ENCODE measurements around the gene CC2D2A. TPM values are rescaled to one million over a fixed set of nuclear protein-coding genes. Genes with fewer than 3 reads are reported as not detected.

The CC2D2A gene
- total RNA-seq, 1 experiment from 2014 or later = 29.7 TPM

GRCh38 chr4:15562114-15562513 lies 92.4 kb downstream of the CC2D2A start:
- Histone ChIP-seq H3K27me3 (replicated peaks; ENCODE audit: insufficient read depth, low read depth, low read length, poor library complexity) (no peaks in the 10 kb centered on the region), H3K9me3 (ENCODE audit: low read depth, low read length, poor library complexity, severe bottlenecking) (no peaks in the 10 kb centered on the region), H3K4me1 (ENCODE audit: insufficient read depth, low read length, poor library complexity, severe bottlenecking) (no peaks in the 10 kb centered on the region), H3K27ac (ENCODE audit: low read depth, low read length, poor library complexity, severe bottlenecking) (no peak overlapping the region), H3K36me3 (ENCODE audit: insufficient read depth, low read length, poor library complexity, severe bottlenecking) (peaks cover 4% of the 10 kb centered on the region), H3K4me3 (ENCODE audit: low read depth, low read length, poor library complexity, severe bottlenecking) (no peak overlapping the region)
- CTCF ChIA-PET = no interaction called here
- no TSS peak for BruUV-seq (replicated peaks)
- TF ChIP-seq, protein P1, sequence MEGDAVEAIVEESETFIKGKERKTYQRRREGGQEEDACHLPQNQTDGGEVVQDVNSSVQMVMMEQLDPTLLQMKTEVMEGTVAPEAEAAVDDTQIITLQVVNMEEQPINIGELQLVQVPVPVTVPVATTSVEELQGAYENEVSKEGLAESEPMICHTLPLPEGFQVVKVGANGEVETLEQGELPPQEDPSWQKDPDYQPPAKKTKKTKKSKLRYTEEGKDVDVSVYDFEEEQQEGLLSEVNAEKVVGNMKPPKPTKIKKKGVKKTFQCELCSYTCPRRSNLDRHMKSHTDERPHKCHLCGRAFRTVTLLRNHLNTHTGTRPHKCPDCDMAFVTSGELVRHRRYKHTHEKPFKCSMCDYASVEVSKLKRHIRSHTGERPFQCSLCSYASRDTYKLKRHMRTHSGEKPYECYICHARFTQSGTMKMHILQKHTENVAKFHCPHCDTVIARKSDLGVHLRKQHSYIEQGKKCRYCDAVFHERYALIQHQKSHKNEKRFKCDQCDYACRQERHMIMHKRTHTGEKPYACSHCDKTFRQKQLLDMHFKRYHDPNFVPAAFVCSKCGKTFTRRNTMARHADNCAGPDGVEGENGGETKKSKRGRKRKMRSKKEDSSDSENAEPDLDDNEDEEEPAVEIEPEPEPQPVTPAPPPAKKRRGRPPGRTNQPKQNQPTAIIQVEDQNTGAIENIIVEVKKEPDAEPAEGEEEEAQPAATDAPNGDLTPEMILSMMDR (conservative IDR thresholded peaks at IDR 0.05; ENCODE audit: low read depth, low read length) = no peak
- no peak for TF ChIP-seq EZH2 (IDR thresholded peaks at IDR 0.05; ENCODE audit: borderline replicate concordance, low read depth, low read length, poor library complexity, severe bottlenecking)
- intact Hi-C loops (cut with micrococcal nuclease; ENCODE audit: unreplicated experiment) = no loop called here
- DNase-seq (ENCODE audit: low spot score) = no peak
- POLR2A ChIA-PET (ENCODE audit: low non-redundant PET) = no interaction called here

GRCh38 chr4:15562623-15563022 lies 92.9 kb downstream of the CC2D2A start:
- Histone ChIP-seq H3K4me1 (ENCODE audit: insufficient read depth, low read length, poor library complexity, severe bottlenecking) (no peaks in the 10 kb centered on the region), H3K36me3 (ENCODE audit: insufficient read depth, low read length, poor library complexity, severe bottlenecking) (peaks cover 4% of the 10 kb centered on the region), H3K27ac (ENCODE audit: low read depth, low read length, poor library complexity, severe bottlenecking) (no peak overlapping the region), H3K9me3 (ENCODE audit: low read depth, low read length, poor library complexity, severe bottlenecking) (no peaks in the 10 kb centered on the region), H3K4me3 (ENCODE audit: low read depth, low read length, poor library complexity, severe bottlenecking) (no peak overlapping the region), H3K27me3 (replicated peaks; ENCODE audit: insufficient read depth, low read depth, low read length, poor library complexity) (no peaks in the 10 kb centered on the region)
- TF ChIP-seq, protein P1 (conservative IDR thresholded peaks at IDR 0.05; ENCODE audit: low read depth, low read length) = no peak
- TF ChIP-seq EZH2 (IDR thresholded peaks at IDR 0.05; ENCODE audit: borderline replicate concordance, low read depth, low read length, poor library complexity, severe bottlenecking) = no peak
- CTCF ChIA-PET = no interaction called here
- intact Hi-C loops (cut with micrococcal nuclease; ENCODE audit: unreplicated experiment) = no loop called here
- POLR2A ChIA-PET (ENCODE audit: low non-redundant PET) = no interaction called here
- BruUV-seq (replicated peaks) = no TSS peak
- DNase-seq (ENCODE audit: low spot score) = no peak

DNA sequence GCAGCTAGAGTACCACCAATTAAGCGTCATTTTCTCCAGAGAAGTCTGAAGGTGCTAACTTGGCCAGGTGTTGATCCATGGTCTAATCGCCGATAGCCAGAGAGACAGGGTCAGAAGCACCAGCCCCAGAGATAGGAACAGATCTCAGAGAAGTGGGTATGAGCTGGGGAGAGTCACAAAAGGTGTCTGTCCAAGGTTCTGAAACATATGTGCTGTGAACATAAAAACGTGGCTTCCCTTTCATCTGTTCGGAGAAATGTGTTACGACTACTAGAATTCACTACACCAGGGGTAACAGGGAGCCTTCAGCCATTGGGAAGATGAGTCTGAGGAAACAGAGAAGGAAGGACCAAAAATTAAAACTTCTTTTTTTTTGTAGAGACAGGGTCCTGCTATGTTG lies 94.2 kb downstream of the CC2D2A start:
- no TSS peak for BruUV-seq (replicated peaks)
- H3K27ac ChIP-seq (ENCODE audit: low read depth, low read length, poor library complexity, severe bottlenecking) = no peak overlapping the region
- no peak for DNase-seq (ENCODE audit: low spot score)
- no peaks in the 10 kb centered on the region for H3K27me3 ChIP-seq (replicated peaks; ENCODE audit: insufficient read depth, low read depth, low read length, poor library complexity)
- H3K4me1 ChIP-seq (ENCODE audit: insufficient read depth, low read length, poor library complexity, severe bottlenecking) = no peaks in the 10 kb centered on the region
- CTCF ChIA-PET = no interaction called here
- H3K36me3 ChIP-seq (ENCODE audit: insufficient read depth, low read length, poor library complexity, severe bottlenecking) = peaks cover 4% of the 10 kb centered on the region
- no peaks in the 10 kb centered on the region for H3K9me3 ChIP-seq (ENCODE audit: low read depth, low read length, poor library complexity, severe bottlenecking)
- POLR2A ChIA-PET (ENCODE audit: low non-redundant PET) = no interaction called here
- no peak overlapping the region for H3K4me3 ChIP-seq (ENCODE audit: low read depth, low read length, poor library complexity, severe bottlenecking)
- intact Hi-C loops (cut with micrococcal nuclease; ENCODE audit: unreplicated experiment) = no loop called here
- TF ChIP-seq, protein P1 (conservative IDR thresholded peaks at IDR 0.05; ENCODE audit: low read depth, low read length) = no peak
- TF ChIP-seq EZH2 (IDR thresholded peaks at IDR 0.05; ENCODE audit: borderline replicate concordance, low read depth, low read length, poor library complexity, severe bottlenecking) = no peak
